Activated CD8-positive, alpha-beta memory T cell treated with anti-CD3 and anti-CD28 coated beads, Interleukin-2, amount 50 U/mL, for 4 hours (primary cell): ENCODE results near the gene RALGPS2.

Source experiments
- DNase-seq: peaks from one replicate; pipeline ENCODE4 v3.0.0-alpha.2; 2020

Gene RALGPS2

GRCh38 chr1:178724728-178725465, at the start of gene RALGPS2:
Gene RALGPS2 (plus strand): TSS chr1:178725244. CDS start chr1:178776765, 51,521 bp downstream.
- DNase-seq, result peak; percentile 69

DNA sequence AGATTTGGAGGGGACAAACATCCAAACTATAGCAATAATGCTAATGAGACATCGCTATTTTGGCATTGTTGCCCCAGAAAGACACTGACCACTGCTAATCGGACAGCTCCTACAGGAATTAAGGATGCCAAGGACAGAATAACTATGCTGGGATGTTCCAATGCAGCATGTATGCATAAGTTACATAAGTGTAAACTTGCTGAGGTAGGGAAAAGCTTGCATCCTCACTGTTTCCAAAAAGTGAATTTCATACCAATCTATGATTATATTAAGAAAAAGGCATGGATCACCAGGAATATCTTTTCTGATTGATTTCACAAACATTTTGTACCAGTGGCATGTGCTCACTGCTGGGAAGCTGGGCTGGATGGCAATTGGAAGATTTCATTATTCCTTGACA, 45.8 kb upstream of the RALGPS2 start:
- DNase-seq, result no peak

DNA sequence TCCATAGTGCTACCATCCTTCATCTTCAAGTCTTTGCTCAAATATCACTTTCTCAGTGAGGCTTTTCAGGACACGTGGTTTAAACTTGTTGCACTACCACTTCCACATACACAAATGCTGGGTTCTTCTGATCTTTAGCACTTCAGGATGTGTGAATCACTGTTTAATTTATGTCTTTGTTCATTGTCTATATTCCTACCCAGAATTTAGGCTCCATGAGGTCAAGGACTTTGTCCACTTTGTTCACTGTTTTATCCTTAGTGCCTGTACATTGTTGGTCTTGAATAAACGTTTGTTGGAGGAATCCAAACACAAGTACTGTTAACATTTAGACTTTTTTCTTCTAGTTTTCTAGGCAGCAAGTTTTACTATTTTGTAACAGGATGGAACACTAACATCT, 42.6 kb upstream of the RALGPS2 start:
- DNase-seq, result no peak

DNA sequence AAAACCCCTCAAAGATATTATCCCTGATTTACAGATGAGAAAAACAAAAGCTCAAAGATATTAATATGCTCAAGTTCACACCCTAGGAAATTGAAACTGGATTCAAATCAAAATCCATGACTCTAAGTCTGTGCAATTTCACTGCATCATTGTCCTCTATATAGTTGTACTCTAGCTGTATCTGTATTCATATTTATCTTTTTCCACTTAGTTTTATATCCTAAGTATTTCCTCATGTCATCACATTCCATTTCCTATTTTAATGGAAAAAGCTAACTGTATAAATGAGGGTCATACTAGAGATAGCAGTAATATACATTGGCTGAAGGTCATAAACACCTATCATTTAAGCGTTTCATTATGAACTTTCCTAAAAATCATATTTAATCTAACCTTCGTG, 42.2 kb upstream of the RALGPS2 start:
- no peak for DNase-seq

GRCh38 chr1:178683291-178683690, 41.8 kb upstream of the RALGPS2 start:
- DNase-seq, result no peak

DNA sequence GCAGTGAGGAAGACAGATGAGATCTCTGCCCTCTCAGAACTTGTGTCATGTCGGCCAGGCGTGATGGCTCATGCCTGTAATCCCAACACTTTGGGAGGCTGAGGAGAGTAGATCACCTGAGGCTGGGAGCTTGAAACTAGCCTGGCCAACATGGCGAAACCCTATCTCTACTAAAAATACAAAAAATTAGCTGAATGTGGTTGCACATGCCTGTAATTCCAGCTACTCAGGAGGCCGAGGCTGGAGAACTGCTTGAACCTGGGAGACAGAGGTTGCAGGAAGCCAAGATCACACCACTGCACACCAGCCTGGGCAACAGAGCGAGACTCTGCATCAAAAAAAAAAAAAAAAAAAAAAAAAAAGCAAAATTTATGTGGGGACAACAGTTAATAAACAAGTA, 40.9 kb upstream of the RALGPS2 start:
- DNase-seq, result no peak

DNA sequence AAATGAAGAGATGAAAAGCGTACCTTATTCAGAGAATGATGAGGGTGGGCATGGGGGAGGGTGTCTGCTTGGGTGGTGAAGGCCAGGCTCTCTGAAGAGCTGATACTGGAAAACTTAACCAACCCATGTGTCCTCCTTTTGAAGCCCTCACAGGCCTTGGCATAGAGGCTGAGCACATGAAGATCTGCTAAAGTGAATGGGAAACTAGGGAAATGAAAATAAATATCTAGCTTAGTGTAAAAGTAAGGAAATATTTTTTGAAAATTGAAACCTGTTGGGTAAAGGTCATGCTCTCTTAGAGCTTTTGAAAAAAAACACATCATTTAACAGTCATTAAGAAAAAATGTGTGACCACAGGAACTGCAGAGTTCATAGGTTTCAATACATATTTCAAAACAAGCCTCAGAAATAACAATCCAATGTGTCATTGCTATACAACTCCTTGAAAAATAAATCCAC, 40.5 kb upstream of the RALGPS2 start:
- no peak for DNase-seq

- DNase-seq, result no peak
These were observed 38.6 kb upstream of the RALGPS2 start for GRCh38 chr1:178686407-178686806.

- DNase-seq, result no peak
These were observed 36.8 kb upstream of the RALGPS2 start for GRCh38 chr1:178688244-178688643.

DNA sequence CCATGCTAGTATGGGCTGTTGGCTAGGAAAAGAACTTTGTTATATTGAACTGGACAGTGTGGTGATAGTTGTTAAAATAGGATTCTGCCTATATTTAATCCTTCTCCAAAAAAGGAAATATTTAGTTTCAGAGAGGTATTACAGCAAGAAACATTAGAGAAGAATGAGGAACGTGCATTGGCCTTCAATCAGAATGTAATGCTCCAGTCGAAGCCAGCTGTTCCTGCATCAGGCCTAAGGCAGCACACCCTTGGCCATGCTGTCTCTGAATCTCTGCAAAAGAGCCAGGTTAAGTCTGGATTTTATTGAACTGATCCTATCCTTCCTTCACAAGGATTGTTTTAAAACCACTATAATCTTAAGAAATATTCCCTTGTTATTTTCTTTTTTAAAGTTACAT, 35.3 kb upstream of the RALGPS2 start:
- DNase-seq, result no peak

DNA sequence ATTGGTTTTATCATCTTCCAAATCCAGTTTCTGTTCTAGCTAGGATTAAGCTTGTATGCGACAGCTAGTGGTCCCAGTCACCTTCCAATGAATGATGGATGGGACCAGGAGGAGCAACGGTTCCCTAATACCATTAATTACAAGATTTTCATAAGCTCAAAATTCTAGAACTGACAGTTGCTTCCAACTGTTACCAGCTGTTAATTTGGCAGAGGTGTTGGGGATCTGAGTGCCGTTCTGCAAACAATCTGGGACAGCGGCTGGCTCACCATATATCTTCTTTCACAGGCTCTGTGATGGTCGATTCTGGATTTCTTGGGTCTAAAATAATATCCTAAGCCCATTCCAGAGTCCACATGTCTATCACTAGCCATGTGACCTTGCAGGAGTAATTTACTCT, 34.5 kb upstream of the RALGPS2 start:
- DNase-seq, result no peak

- no peak for DNase-seq
These were observed 32.3 kb upstream of the RALGPS2 start for GRCh38 chr1:178692564-178693327.

GRCh38 chr1:178693366-178693765, 31.7 kb upstream of the RALGPS2 start:
- DNase-seq, result no peak

DNA sequence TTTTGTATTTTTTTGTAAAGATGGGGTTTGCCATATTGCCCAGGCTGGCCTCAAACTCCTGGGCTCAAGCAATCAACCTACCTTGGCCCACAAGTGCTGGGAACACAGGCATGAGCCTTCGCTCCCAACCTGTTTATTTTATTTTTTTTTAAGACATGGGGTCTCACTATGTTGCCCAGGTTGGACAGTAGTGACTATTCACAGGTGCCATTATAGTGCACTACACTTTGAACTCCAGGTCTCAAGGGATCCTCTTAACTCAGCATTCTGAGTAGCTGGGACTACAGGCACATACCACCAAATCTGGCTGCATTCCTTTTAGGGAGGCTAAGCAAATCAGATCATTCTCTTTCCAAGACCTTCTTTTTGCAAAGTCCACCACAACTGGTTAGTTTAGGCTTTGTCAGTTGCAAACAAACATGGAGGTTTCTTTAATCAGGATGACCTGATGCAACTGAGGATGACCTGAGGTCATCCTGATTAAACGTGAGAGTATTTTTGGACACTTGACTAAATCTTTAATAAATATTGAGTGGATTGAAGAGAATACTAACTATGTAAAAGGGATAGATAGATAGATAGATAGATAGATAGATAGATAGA, 30.0 kb upstream of the RALGPS2 start:
- no peak for DNase-seq

DNA sequence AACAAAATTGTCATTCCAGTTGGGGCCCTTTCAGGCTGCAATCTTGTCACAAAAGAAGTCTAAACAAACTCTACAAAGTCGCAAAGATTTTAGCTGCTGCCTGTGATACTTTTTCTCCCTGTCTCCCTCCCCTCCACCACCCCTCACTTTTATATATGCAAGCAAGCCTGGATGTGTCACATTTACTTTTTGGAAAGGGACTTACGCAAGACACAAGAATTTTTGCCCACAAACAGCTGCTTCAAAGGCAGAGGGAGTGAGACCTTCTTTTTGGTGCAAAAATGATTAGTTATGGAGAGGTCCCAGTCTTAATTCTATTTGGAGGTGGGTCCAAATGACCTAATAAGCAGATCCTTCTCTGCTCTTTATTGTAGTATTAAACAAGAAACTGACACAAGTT, 22.9 kb upstream of the RALGPS2 start:
- DNase-seq, result no peak

GRCh38 chr1:178704833-178705232, 20.2 kb upstream of the RALGPS2 start:
- DNase-seq, result no peak

GRCh38 chr1:178706432-178706831, 18.6 kb upstream of the RALGPS2 start:
- no peak for DNase-seq

DNA sequence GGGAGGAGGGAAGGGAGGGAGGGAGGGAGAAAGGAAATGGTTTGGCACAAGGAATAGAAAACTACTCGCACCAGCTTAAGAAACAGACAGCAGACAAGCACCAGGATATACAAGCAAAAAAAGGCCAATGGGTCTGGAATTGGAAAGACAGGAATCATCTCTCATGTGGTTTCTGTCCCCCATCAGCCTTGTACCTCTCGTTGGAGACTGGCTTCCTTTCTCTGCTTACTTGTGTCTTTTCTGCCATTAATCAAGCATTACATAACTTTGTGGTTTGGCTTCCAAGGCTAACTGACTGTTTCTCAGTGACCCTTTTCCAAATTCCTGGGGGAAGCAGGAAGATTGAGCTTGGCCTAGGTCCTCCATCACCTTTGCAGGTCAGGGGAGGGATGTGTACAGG, 11.8 kb upstream of the RALGPS2 start:
- no peak for DNase-seq

GRCh38 chr1:178714453-178714852, 10.6 kb upstream of the RALGPS2 start:
- no peak for DNase-seq

DNA sequence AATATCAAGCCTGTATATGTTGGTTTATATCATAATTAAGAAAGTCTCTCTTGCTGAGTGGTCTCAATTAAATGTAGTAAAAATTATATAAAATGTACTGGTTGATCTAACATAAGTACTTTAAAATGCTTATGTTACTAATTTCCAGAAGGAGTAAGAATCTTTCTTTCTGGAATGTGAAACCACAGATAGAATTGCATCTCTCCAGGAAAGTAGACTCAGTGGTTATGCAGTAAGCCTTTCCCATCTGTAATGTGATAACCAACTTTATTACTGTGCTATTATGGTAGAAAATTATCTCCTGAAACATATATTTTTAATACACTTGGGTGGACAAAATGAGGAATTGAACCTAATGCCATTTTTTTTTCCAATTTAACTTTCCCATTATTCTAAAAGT, 8.9 kb upstream of the RALGPS2 start:
- DNase-seq, result no peak

- DNase-seq, result no peak
These were observed 6.5 kb upstream of the RALGPS2 start for GRCh38 chr1:178718520-178718919.

DNA sequence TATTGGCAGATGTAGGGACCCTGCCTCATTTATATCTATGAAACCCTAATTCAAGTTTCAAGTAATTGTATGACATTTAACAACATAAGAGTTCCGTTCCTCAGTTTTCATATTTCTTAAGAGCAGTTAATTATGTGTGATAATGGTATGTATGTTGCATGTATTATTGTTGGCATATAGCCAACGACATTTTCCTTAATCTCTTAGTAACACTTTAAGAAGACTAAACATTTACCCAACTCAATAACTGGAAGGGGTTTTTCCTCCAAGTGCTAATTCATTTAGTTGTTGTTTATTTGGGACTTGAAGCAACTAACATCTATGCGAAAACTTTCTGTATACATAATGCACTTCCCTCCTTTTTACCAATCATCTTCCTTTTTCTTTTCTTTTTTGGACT, 1.5 kb upstream of the RALGPS2 start:
- no peak for DNase-seq

DNA sequence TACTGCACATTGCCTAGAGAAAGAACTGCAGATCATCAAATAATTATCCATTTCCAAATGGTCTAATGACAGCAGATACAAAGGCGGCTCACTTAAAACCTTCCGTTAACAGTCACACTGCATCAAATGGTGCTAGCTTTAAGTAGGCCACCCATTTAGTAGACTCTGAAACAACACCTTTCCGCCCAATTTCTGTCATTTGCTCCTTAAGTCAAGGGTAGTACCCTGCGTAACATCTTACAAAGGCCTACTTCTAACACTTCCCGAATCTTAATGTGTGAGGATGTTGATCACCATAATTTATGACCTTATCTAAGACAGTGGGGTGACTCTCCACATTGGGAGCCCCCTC, 692 bp upstream of the RALGPS2 start:
- no peak for DNase-seq

- DNase-seq, result no peak
These were observed 532 bp downstream of the RALGPS2 start for GRCh38 chr1:178725466-178726086.
